Suprapubic skin (tissue), 3 donors: ENCODE results near the gene HAUS8.

Source experiments
- EP300 ChIP-seq: sonication (generic); formaldehyde crosslinking; IDR thresholded peaks from one replicate; pipeline ENCODE4 v1.6.1; 2017; ENCODE audit warnings: antibody characterized with exemption
- POLR2A ChIP-seq, 2 donors: fragments of 450-650 bp; IDR thresholded peaks; one replicate each; pipeline ENCODE4 v1.6.1; 2017; ENCODE audit warnings: antibody characterized with exemption in 2 of 2, mild to moderate bottlenecking in 2 of 2, moderate library complexity in 2 of 2
- TF ChIP-seq, protein P1 (sequence below), 2 donors: fragments of 200-600 bp in 1 of 2; fragments of 450-650 bp in 1 of 2; sonication (generic) in 1 of 2; IDR thresholded peaks; one replicate each; pipeline ENCODE4 v1.5.1; 2016 to 2019; ENCODE audit warnings: antibody characterized with exemption in 2 of 2, mild to moderate bottlenecking in 1 of 2, moderate library complexity in 1 of 2

GRCh38 chr19:17020823-17021222 is 54.4 kb downstream of the HAUS8 start:
- TF ChIP-seq, protein P1, sequence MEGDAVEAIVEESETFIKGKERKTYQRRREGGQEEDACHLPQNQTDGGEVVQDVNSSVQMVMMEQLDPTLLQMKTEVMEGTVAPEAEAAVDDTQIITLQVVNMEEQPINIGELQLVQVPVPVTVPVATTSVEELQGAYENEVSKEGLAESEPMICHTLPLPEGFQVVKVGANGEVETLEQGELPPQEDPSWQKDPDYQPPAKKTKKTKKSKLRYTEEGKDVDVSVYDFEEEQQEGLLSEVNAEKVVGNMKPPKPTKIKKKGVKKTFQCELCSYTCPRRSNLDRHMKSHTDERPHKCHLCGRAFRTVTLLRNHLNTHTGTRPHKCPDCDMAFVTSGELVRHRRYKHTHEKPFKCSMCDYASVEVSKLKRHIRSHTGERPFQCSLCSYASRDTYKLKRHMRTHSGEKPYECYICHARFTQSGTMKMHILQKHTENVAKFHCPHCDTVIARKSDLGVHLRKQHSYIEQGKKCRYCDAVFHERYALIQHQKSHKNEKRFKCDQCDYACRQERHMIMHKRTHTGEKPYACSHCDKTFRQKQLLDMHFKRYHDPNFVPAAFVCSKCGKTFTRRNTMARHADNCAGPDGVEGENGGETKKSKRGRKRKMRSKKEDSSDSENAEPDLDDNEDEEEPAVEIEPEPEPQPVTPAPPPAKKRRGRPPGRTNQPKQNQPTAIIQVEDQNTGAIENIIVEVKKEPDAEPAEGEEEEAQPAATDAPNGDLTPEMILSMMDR (IDR thresholded peaks at IDR 0.05), result no peak
- no peak for TF ChIP-seq EP300
- no peak for TF ChIP-seq POLR2A (IDR thresholded peaks at IDR 0.05)
